ENCODE results near the gene ZMYND8.

- TF ChIP-seq CTCF (IDR thresholded peaks at IDR 0.05) (no peak), EP300 (IDR thresholded peaks at IDR 0.05; ENCODE audit: low read depth) (no peak), POLR2A (IDR thresholded peaks at IDR 0.05) (no peak), POLR2AphosphoS5 (IDR thresholded peaks at IDR 0.05) (no peak)
Measured at GRCh38 chr20:47231382-47232039, 125.0 kb downstream of the ZMYND8 start.
